HG03442 (cell line): Measurements from ENCODE around the gene SLC1A3.

Source experiments
- ATAC-seq: cut with Tn5 transposase; IDR thresholded peaks from one replicate; pipeline ENCODE4 v1.9.1; 2021; ENCODE audit warnings: mild to moderate bottlenecking, moderate library complexity; ENCODE audit not compliant: unreplicated experiment

Gene SLC1A3

DNA sequence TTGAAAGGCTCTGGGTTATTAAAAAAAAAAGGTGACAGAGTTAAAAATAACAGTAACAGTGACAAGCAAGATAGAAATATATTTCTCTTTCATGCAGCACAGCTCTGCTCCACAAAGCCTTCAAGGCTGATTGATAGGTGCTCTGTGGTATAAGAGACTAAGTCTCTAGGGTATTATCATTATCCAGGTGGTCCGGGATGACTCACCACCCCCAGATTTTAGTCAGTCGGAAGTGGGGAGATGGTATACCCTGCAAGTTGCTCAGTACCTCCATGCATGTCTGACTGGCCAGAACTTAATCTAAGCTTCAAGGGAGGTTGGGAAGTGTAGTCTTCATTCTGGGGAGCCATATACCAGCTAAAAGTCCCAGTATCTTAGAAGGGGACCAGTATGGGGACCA is 76.1 kb downstream of the SLC1A3 start:
- ATAC-seq = no peak

DNA sequence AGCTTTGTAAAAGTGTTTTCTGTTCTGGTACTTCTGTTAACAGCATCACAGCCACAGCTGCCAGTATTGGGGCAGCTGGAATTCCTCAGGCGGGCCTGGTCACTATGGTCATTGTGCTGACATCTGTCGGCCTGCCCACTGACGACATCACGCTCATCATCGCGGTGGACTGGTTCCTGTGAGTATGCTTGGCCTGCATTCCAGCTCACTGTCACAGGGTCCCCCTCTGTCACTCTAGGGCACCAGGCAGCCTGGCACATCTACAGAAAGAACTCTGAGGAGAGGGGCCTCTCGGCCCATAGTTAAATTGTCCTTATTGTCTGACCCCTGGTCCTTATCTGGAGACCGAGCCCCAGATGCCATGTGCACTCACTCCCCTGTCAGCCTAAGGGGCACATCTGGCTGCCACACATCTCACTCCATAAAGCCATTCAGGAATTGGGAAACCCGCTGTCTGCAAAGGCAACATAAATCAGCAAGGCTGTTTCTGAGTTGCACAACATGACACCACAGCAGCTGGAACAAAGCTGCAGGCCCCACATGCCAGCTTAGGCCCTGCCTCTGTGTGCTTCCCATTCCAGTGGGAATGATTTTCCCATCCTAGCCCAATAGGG is 77.5 kb downstream of the SLC1A3 start:
- ATAC-seq = no peak

DNA sequence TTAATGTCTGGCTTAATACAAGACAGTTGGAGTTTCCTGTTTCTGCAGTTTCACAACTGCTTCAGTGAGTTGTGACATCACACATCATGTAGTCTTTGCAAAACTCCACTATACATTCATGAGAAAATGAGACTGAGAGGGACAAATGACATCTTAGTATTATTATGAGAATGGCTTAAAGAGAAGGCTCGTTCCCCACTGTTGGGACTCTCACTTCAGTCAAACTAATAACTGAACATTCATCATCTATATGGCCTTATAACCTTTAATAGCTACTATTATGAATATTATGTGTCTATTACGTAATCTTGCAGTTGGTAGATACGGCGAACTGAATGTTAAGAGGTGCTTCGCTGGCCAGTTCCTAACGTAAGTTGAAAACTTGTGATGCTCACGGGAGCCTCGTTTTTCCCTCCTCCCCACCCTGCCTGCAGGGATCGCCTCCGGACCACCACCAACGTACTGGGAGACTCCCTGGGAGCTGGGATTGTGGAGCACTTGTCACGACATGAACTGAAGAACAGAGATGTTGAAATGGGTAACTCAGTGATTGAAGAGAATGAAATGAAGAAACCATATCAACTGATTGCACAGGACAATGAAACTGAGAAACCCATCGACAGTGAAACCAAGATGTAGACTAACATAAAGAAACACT is 79.4 kb downstream of the SLC1A3 start:
- no peak for ATAC-seq

DNA sequence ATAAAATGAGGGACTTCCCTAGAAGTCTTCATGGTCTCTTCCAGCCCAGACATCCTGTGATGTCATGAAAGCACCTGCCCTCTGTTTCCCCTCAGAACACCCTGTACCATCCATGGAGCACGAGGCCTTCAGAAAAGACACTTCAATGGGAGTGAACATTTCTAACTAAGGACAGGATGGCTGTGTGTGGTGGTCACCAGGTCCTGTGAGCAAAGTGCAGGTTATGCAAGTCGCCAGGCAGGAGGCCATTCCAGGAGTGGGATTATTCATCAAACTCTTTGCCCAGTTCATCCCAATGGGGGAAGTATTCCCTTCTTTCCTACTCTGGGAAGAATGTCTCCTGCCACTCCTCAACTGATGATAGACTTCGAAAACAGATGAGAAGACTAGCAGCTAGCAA is 80.5 kb downstream of the SLC1A3 start:
- ATAC-seq = no peak

DNA sequence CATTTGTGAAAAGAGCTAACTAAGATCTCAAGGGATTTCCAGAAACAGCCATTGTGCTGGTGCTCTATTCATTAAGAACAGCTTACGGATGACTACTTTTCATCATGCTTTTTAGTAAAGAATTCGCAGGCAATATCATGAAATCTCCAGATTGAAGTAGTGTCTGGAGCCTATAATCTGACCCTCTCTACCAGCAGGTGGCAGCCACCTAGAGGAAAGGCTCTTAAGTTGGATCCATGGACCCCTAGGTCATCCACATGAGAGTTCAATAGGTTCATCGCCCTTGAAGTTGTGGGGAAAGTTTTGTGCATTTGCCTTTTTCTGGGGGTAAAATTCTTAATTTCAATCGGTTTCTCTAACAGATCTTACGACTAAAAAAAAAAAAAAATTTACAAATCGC is 82.3 kb downstream of the SLC1A3 start:
- ATAC-seq = no peak

DNA sequence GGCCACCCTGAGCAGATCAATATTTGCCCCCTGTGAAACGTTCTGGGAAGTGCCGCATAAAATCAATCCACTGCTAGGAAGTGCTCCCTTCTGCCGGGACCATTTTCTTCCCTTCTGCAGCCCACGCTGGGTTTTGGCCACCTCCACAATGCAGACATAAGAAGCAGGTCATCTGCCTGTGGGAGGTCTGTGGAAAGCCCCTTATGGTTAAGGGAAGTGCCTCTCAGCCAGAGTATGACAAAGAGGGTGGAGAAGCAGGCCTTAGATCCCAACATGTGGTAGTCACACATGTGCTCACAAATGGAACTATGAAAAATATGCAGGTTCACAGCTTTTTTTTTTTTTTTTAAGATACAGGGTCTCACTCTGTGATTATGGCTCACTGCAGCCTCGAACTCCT is 82.8 kb downstream of the SLC1A3 start:
- ATAC-seq = peak; percentile 29

DNA sequence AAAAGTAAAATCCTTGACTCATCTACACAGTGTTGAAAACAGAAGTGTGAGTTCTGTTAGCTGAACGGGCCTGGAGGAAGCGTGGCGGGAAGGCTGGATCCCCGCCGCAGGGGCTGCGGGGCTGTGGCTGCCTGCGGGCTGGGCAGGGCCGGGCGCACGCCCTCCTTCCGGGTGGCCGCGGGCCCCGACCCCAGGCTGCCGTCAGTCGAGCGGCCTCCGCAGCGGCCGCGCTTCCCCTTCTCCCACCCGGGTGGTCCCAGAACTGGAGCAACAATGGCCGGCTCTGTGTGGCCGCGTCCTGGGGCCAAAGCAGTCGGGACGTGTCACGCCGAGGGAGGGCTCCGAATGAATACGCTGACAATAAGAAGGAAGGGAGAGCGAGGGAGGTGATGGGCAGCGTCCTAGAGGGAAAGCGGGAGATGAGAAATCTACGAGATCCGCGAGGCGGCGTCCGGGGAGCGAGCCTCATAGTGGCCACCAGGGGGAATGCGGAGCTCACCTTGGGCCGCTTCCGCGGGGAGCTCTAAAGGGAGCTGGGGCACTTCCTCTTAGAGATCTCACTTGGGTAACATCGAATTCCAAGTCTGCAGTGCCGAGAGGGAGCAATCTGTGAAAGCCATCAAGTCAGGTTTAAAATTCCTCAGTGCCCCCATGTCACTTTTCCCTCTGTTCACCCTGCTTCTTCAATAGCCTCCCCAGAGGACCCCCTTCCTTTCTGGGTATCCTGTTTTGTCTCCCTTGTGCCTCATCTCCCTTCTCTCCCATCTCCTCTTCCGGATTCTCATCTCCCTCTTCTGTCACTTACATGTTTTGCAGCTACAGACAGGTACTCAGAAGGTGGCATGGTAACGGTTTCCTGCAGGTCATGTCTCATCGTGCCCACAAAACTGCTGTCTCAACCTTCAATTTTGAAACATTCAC is 83.9 kb downstream of the SLC1A3 start:
- ATAC-seq = peak; percentile 69

DNA sequence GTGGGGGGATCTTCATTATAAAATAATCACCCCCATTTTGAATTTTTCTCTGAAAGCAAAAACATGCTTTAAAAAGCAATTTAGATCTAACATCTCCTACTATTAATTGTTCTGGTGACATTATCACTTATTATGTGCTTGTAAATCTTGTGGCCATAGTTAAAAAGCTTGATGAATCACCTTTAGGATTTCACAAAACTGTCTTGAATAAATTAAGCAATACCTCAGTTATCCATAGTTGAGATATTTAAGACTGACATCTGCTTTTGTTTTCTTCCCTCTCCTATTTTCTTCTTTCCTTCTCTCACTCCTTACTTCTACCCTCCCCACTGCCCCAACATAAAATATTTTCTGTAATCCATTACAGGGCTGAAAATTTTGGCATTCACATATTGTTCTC is 84.8 kb downstream of the SLC1A3 start:
- no peak for ATAC-seq

DNA sequence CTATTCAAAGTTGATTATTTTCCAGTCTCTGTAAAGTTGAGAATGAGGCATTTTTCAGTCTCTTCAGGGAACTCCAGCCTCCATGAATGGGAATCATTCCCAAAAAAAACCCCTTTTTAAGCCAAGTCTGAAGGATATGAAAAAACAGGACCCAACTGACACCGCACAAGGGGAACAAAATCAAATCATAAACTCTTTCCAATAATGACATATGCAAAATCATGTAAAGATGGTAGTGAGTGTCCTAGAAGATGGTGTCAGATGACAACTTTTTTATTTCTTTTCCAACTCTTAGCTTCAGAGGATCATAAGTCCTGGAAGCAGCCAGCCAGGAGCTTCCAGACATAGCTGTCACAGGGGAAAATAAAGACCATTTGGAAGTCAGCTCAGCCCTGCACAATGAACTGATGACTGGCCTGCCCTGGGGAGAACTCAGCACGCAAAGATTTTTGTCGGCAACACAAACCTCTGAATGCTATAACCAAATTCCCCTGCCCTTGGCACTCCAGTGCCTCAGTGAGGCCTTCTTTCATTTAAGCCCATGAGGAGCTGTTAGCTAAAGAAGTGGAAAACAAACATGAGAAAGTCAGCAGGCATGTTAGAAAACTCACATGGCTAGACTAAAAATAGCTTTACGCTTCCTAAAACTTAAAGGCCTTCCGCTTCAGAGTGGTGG is 85.4 kb downstream of the SLC1A3 start:
- ATAC-seq = no peak

DNA sequence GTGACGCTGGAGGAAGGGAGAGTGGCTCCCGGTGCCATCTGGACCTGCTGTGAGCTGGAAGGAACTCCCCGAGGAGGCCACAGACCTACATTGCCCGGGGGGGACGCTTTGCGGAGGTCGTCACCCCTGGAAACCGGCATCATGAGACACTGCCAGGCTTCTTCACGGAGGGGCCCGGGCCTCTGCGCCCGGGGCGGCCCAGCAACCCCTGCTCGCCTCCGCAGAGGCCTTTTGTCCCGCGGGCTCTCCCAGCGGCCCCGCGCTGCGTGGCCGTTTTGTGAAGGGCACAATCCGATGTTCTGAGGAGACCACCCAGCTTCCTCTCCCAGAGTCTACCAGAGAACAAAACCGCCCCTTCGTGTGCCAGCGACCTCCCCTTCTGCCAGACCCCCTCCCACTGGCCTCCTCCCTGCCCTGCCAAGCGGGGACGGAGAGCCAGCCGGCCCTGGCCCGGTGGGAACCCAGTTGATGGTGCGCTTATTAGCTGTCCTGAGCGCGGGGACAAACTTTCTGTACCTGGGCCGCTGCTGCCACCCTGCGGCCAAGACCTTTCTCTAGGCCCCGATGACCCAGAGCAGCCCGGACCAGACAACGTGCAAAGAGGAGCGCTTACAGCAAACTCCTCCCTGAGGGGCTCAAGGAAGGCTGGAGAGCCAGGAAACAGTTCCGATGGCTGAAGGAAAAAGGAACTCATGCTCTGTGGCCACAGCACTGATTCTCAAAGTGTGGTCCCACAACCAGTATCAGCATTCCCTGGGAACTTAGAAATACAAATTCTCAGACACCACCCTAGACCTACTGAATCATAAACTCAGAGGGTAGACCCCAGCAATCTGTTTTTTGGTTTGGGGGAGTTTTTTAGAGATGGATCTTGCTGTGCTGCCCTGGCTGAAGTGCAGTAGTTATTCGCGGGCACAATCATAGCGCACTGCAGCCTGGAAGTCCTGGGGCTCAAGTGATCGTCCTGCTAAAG is 86.7 kb downstream of the SLC1A3 start:
- peak; percentile 65 for ATAC-seq

DNA sequence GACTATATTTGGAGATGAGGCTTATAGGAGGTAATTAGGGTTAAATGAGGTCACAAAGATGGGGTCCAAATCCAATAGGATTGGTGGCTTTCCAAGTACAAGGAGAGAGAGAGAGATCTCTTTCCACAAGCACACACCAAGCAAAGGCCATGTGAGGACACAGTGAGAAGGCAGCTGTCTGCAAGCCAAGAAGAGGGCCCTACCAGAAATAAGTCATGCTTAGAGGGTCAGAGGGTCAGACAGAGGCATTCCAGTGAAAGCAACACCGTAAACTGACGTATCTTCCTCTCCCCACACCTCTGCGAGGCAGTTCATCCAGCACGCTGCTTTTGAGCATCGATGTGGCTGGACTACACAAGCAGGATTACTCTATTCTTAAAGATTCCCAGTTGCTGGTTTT is 87.9 kb downstream of the SLC1A3 start:
- no peak for ATAC-seq

DNA sequence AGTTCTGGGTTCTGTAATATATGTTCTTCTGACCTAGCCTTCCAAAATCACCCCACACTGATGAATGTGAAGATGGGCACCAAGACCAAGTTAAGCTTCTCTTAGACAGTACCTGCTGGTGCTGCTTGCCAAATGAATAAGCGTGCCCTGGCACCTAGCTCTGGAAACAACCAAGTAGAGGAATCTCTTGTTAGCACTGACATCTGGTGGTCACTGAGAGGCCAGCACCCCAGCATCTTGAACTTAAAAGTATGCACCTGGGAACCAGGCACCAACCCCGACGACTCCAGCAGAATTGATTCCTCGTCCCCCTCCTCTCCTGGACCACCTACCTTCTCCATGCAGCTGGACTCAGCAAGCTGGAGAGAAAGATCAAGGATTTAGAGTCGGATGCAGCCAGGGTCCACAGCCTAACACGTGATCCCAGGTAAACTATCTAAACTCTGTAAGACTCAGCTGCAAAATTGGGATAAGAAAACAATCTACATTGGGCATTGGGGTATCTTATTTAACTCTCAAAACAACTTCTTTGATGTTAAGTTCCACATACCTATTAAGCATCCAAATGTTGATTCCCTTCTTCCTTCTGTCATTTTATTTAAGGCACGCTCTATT is 89.8 kb downstream of the SLC1A3 start:
- ATAC-seq = peak; percentile 61

DNA sequence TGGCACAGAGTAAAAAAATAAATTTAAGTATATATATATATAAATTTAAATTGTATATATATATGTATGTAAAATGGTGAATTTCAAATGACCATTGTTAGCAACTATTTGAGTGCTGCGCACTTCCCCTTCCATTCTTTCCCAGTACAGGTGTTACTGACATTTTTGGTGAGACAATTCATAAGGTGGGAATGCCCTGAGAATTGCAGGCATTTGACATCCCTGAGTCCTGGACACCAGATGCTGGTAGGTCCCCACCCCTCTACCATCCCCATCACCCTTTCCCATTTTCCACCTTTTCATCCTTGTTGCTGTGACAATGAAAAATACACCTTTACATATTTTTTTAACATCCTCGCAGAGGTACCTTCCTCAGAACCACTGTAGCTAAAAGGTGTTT is 91.6 kb downstream of the SLC1A3 start:
- ATAC-seq = no peak

DNA sequence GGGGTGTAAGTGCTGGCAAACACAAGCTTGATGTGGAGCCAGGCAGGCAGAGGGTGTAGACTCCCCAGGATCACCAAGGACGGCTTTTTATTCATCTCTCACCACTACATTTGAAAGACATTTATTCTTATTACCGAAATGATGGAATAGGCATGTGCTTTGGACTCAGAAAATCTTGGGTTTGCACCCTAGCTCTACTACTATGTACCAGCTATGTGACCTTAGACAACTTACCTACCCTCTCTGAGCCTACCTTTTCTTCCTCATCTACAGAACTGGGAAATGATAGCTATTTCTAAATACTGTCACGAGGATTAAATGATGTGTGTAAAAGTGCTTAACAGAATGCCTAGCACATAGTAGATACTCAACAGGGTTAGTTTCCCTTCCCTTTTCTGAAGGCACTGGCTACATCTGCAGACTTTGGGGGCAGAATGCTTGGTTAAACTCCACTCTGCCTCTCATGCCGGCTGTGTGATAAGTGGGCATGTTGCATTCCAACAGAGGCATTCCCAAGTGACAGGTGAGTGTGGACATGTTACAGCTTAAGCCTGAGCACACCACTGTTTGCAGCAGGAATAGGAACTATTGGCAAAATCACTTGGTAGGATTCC is 94.8 kb downstream of the SLC1A3 start:
- ATAC-seq = peak; percentile 94

DNA sequence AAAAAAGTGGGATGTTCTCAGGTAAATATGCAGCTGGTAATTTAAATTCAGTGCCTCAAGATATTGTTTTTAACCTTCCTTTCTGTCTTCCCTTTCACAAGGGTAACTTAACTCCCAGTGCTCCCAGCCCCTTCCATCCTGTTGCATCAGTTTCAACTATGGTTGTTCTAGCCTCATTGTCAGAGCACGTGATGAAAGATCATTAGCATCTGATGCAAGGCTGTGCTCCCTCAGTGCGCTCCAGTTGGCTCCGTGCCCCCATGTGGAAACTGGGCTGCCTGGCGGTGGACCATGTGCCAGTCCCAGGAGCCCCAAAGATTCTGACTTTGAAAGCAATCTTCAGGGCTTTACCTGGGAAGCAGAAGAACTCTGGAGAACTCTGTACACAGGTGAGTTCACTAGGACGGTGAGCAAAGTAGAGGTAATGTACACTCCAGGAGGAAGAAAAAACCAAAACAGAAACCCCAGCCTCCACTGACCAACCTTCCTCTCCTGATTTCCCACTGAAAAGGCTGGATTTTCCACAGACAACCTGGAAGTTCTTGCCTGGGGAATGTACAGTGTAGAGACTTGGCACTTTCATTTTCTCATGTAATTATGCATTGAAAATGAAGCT is 96.9 kb downstream of the SLC1A3 start:
- no peak for ATAC-seq

DNA sequence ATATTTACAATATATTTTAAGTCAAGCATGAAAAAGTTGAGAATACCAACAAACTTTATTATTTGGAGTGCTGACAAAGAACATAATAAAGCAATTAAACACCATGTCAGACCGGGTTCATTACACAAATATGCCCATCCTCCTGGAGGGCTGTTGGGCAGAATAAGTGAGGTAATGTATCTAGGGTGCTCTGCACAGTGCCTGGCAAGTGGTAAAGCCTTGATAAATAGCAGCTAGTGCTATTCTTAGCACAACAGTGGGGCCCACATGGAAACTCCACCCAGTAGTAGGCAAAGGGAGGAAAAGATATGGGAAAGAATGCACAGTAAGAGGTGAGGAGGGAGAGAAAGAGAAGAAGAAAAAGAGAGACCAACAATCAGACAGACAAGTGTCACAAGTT is 97.7 kb downstream of the SLC1A3 start:
- no peak for ATAC-seq

DNA sequence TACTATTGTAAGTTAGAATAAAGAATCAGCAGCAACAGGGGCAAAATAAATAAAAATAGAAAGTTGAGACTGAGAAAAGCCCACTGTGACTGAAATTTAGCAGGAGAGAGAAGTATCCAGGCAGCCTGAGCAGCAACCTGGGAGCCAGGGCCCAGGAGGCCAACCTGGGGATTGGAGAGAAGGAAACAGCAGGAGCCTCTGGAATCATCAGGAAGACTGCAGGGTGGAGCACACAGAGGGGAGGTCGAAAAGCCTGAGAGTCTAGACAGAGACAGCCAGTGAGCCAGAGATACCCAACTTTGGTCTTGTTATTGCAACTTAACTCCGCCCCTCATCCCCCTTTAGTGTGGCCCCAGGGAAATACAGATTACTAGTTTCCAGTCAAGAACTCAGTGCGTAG is 98.6 kb downstream of the SLC1A3 start:
- ATAC-seq = no peak

DNA sequence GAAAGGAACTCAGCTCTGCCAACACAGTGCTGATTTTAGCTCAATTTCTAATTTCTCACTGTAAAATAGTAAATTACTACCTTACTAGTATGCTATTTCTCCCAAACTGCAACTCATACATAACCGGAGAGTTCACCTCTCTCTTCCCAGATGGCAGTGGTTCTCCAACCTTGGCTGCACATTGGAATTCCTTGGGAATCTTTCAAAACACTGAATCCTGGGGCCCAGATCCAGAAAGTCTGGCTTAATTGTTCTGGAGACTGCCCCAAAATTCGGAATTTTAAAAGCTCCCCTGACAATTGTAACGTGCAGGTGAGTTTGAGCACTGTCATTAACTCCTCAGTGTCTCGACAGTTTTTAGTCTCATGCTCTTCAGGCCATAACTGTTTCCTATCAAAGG is 100.3 kb downstream of the SLC1A3 start:
- ATAC-seq = no peak

DNA sequence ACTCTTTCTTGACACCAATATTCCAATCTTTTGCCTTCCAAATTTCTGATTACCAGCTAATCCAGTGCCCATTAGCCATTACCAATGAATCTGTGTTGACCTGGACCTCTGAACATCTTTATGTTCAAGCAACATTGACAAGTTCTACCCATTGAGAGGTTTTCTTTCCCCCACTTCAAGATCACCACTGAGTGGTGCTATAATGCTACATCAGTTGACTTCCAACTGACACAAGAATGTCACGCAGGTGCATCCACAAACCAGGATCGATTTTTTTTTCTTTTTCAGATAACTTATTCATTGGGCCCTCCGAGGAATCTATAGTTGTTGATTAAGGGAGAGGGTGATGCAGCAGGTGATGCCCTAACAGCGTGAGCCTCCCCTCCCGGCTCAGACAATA is 102.6 kb downstream of the SLC1A3 start:
- ATAC-seq = no peak
